Measurements from ENCODE around the gene SUCLG2. TPM values are rescaled to one million over a fixed set of nuclear protein-coding genes. Genes with fewer than 3 reads are reported as not detected.

SUCLG2 gene
- total and polyA plus RNA-seq, 9 of the 15 experiments (the other 6 are each of a cell fraction or from before 2014, with no cell fraction given): 10.1 to 41.4 (median 29.0) TPM

DNA sequence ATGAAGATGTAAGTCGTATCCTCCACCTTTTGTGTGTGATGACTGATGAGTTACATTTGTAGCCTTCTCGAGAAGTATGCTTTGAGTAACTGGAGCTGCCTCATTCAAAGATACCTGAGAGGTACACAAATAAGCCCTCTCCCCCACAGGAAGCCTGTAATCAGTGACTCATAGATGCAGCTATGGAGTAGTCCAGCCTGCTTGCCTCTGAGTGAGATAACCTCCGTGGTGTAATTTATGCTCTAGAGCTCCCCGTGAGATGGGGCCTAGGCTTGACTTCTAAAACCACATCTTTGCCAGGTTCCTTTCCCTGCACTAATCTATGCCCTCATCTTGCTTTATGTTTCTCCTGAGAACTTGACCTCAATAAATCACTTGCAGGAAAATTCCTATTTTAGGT is 291.7 kb downstream of the SUCLG2 start (continued):
- TF ChIP-seq, protein P1, sequence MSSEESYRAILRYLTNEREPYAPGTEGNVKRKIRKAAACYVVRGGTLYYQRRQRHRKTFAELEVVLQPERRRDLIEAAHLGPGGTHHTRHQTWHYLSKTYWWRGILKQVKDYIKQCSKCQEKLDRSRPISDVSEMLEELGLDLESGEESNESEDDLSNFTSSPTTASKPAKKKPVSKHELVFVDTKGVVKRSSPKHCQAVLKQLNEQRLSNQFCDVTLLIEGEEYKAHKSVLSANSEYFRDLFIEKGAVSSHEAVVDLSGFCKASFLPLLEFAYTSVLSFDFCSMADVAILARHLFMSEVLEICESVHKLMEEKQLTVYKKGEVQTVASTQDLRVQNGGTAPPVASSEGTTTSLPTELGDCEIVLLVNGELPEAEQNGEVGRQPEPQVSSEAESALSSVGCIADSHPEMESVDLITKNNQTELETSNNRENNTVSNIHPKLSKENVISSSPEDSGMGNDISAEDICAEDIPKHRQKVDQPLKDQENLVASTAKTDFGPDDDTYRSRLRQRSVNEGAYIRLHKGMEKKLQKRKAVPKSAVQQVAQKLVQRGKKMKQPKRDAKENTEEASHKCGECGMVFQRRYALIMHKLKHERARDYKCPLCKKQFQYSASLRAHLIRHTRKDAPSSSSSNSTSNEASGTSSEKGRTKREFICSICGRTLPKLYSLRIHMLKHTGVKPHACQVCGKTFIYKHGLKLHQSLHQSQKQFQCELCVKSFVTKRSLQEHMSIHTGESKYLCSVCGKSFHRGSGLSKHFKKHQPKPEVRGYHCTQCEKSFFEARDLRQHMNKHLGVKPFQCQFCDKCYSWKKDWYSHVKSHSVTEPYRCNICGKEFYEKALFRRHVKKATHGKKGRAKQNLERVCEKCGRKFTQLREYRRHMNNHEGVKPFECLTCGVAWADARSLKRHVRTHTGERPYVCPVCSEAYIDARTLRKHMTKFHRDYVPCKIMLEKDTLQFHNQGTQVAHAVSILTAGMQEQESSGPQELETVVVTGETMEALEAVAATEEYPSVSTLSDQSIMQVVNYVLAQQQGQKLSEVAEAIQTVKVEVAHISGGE (CRISPR knock-in tag; IDR thresholded peaks at IDR 0.05): no peak
- 0 out of 2 replicates have a peak, but pooled peaks have one; percentile 16 for TF ChIP-seq MTA2 (IDR thresholded peaks at IDR 0.05; ENCODE audit: low read depth)
- peak; percentile 52 for TF ChIP-seq NCOR1 (IDR thresholded peaks at IDR 0.05)
- TF ChIP-seq, protein P2, sequence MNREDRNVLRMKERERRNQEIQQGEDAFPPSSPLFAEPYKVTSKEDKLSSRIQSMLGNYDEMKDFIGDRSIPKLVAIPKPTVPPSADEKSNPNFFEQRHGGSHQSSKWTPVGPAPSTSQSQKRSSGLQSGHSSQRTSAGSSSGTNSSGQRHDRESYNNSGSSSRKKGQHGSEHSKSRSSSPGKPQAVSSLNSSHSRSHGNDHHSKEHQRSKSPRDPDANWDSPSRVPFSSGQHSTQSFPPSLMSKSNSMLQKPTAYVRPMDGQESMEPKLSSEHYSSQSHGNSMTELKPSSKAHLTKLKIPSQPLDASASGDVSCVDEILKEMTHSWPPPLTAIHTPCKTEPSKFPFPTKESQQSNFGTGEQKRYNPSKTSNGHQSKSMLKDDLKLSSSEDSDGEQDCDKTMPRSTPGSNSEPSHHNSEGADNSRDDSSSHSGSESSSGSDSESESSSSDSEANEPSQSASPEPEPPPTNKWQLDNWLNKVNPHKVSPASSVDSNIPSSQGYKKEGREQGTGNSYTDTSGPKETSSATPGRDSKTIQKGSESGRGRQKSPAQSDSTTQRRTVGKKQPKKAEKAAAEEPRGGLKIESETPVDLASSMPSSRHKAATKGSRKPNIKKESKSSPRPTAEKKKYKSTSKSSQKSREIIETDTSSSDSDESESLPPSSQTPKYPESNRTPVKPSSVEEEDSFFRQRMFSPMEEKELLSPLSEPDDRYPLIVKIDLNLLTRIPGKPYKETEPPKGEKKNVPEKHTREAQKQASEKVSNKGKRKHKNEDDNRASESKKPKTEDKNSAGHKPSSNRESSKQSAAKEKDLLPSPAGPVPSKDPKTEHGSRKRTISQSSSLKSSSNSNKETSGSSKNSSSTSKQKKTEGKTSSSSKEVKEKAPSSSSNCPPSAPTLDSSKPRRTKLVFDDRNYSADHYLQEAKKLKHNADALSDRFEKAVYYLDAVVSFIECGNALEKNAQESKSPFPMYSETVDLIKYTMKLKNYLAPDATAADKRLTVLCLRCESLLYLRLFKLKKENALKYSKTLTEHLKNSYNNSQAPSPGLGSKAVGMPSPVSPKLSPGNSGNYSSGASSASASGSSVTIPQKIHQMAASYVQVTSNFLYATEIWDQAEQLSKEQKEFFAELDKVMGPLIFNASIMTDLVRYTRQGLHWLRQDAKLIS (CRISPR knock-in tag; IDR thresholded peaks at IDR 0.05): no peak
- TF ChIP-seq, protein P3, sequence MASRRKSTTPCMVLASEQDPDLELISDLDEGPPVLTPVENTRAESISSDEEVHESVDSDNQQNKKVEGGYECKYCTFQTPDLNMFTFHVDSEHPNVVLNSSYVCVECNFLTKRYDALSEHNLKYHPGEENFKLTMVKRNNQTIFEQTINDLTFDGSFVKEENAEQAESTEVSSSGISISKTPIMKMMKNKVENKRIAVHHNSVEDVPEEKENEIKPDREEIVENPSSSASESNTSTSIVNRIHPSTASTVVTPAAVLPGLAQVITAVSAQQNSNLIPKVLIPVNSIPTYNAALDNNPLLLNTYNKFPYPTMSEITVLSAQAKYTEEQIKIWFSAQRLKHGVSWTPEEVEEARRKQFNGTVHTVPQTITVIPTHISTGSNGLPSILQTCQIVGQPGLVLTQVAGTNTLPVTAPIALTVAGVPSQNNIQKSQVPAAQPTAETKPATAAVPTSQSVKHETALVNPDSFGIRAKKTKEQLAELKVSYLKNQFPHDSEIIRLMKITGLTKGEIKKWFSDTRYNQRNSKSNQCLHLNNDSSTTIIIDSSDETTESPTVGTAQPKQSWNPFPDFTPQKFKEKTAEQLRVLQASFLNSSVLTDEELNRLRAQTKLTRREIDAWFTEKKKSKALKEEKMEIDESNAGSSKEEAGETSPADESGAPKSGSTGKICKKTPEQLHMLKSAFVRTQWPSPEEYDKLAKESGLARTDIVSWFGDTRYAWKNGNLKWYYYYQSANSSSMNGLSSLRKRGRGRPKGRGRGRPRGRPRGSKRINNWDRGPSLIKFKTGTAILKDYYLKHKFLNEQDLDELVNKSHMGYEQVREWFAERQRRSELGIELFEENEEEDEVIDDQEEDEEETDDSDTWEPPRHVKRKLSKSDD (conservative IDR thresholded peaks at IDR 0.05; ENCODE audit: low read length): no peak
- TF ChIP-seq RAD51 (IDR thresholded peaks at IDR 0.05; ENCODE audit: borderline replicate concordance, low read depth): no peak
- TF ChIP-seq, protein P4, sequence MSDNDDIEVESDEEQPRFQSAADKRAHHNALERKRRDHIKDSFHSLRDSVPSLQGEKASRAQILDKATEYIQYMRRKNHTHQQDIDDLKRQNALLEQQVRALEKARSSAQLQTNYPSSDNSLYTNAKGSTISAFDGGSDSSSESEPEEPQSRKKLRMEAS (CRISPR knock-in tag; IDR thresholded peaks at IDR 0.05): no peak
- TF ChIP-seq CBX5 (IDR thresholded peaks at IDR 0.05; ENCODE audit: borderline replicate concordance, low read depth): no peak
- TF ChIP-seq JUND (IDR thresholded peaks at IDR 0.05; ENCODE audit: borderline replicate concordance, low read depth, low read length): peak; percentile 86
- TF ChIP-seq JUND (tag; IDR thresholded peaks at IDR 0.05; ENCODE audit: borderline replicate concordance, low read depth, low read length): peak; percentile 82; the same call in 2 of the 3 replicates
- no peak for TF ChIP-seq POLR2AphosphoS2 (IDR thresholded peaks at IDR 0.05; ENCODE audit: low read length)
- peak; percentile 79 for TF ChIP-seq SMARCA4 (IDR thresholded peaks at IDR 0.05)
- no peak for TF ChIP-seq KLF1 (tag; IDR thresholded peaks at IDR 0.05)
- no peak for TF ChIP-seq POLR3A (IDR thresholded peaks at IDR 0.05; ENCODE audit: borderline replicate concordance, extremely low read depth, insufficient read depth, insufficient read length)
- no peak for TF ChIP-seq ZNF316 (IDR thresholded peaks at IDR 0.05)
- no peak for TF ChIP-seq FIP1L1 (IDR thresholded peaks at IDR 0.05; ENCODE audit: low read depth, low read length, poor library complexity, severe bottlenecking)
- TF ChIP-seq CREB1 (IDR thresholded peaks at IDR 0.05): no peak
- TF ChIP-seq CREB1 (CRISPR knock-in tag; IDR thresholded peaks at IDR 0.05): no peak
- no peak for TF ChIP-seq BACH1 (tag; IDR thresholded peaks at IDR 0.05)
- no peak for TF ChIP-seq KLF10 (CRISPR knock-in tag; IDR thresholded peaks at IDR 0.05)

All from K562 (cell line).